T-helper 17 cell (primary cell): ENCODE results near the gene HERC5. TPM values are rescaled to one million over a fixed set of nuclear protein-coding genes. Genes with fewer than 3 reads are reported as not detected.

Experiments used
- ATAC-seq: fragments of 150-1000 bp; cut with Tn5 transposase; 2 replicates; pipeline ENCODE4 v1.10.0; 2021; ENCODE audit warnings: mild to moderate bottlenecking, moderate library complexity
- DNase-seq, 3 donors: peaks; one replicate each; pipeline versions ENCODE4 v3.0.0 to v3.0.0-alpha.2; 2020 to 2021
- H3K9me3 ChIP-seq: one replicate; pipeline ENCODE4 v1.7.0; 2013; ENCODE audit warnings: low read length, mild to moderate bottlenecking; ENCODE audit not compliant: control insufficient read depth, poor library complexity, severe bottlenecking
- H3K27ac Mint-ChIP-seq: one replicate; pipeline ENCODE4 v1.8.0; 2022; ENCODE audit warnings: mild to moderate bottlenecking, moderate library complexity, mixed read lengths
- H3K27me3 Mint-ChIP-seq: one replicate; pipeline ENCODE4 v1.8.0; 2022; ENCODE audit warnings: mixed read lengths
- H3K36me3 Mint-ChIP-seq: one replicate; pipeline ENCODE4 v1.8.0; 2022; ENCODE audit warnings: low read depth, mixed read lengths
- H3K4me1 Mint-ChIP-seq: one replicate; pipeline ENCODE4 v1.8.0; 2022; ENCODE audit warnings: mild to moderate bottlenecking, mixed read lengths
- H3K4me3 Mint-ChIP-seq: one replicate; pipeline ENCODE4 v1.8.0; 2022; ENCODE audit warnings: mild to moderate bottlenecking, moderate library complexity, mixed read lengths
- total RNA-seq, 4 donors: library from RNA in 2 of 4; stranded (reverse) in 2 of 4; gene quantifications; one replicate each; pipeline ENCODE4 v1.2.3 and lab custom pipeline; 2022 to 2026

The HERC5 gene
- total RNA-seq, 2 donors from 2014 or later: 17.2 to 19.7 TPM

GRCh38 chr4:88516746-88517145, 59.8 kb downstream of the HERC5 start:
- H3K27ac Mint-ChIP-seq: no peak overlapping the region
- H3K27me3 Mint-ChIP-seq: peaks cover 6% of the 10 kb centered on the region
- H3K36me3 Mint-ChIP-seq: peaks cover 4% of the 10 kb centered on the region
- no peak for ATAC-seq
- H3K4me3 Mint-ChIP-seq: no peak overlapping the region
- H3K4me1 Mint-ChIP-seq: peaks cover 3% of the 10 kb centered on the region
- DNase-seq: no peak
- no peaks in the 10 kb centered on the region for H3K9me3 ChIP-seq

- Mint-ChIP-seq H3K27me3 (peaks cover 6% of the 10 kb centered on the region), H3K36me3 (peaks cover 4% of the 10 kb centered on the region), H3K4me3 (no peak overlapping the region), H3K4me1 (peaks cover 11% of the 10 kb centered on the region), H3K27ac (no peak overlapping the region)
- H3K9me3 ChIP-seq: no peaks in the 10 kb centered on the region
- ATAC-seq (no peak), DNase-seq (no peak)
Measured at GRCh38 chr4:88517825-88518224, 60.9 kb downstream of the HERC5 start.

- peaks cover 13% of the 10 kb centered on the region for H3K4me1 Mint-ChIP-seq
- peaks cover under 1% of the 10 kb centered on the region for H3K27me3 Mint-ChIP-seq
- ATAC-seq: no peak
- no peak for DNase-seq
- H3K36me3 Mint-ChIP-seq: peaks cover 2% of the 10 kb centered on the region
- no peak overlapping the region for H3K27ac Mint-ChIP-seq
- no peaks in the 10 kb centered on the region for H3K9me3 ChIP-seq
- no peak overlapping the region for H3K4me3 Mint-ChIP-seq
Measured at GRCh38 chr4:88518911-88519310, 62.0 kb downstream of the HERC5 start.

GRCh38 chr4:88522702-88523324, 65.9 kb downstream of the HERC5 start:
- peaks cover 17% of the 10 kb centered on the region for H3K4me1 Mint-ChIP-seq
- H3K4me3 Mint-ChIP-seq: peak overlapping the region; percentile 95
- peak overlapping the region; percentile 91 for H3K27ac Mint-ChIP-seq

GRCh38 chr4:88523325-88524129, 66.6 kb downstream of the HERC5 start, which contains the start of gene PYURF:
Gene PYURF, minus strand, starts transcription at chr4:88523776. Its CDS starts 76 bp downstream, at chr4:88523700.
- peaks cover 17% of the 10 kb centered on the region for H3K4me1 Mint-ChIP-seq
- no peaks in the 10 kb centered on the region for H3K27me3 Mint-ChIP-seq
- peak; percentile 47 to 74 (median 72) for DNase-seq
- H3K27ac Mint-ChIP-seq: peak within 1 kb of the TSS; percentile 91
- ATAC-seq: peak; percentile 78
- peaks cover 2% of the 10 kb centered on the region for H3K36me3 Mint-ChIP-seq
- H3K9me3 ChIP-seq: no peaks in the 10 kb centered on the region
- peak within 1 kb of the TSS; percentile 95 for H3K4me3 Mint-ChIP-seq

More at GRCh38 chr4:88522702-88523324, 65.9 kb downstream of the HERC5 start:
- DNase-seq (no peak), ATAC-seq (peak; percentile 47)
- no peaks in the 10 kb centered on the region for H3K9me3 ChIP-seq
- Mint-ChIP-seq H3K27me3 (no peaks in the 10 kb centered on the region), H3K36me3 (peaks cover 2% of the 10 kb centered on the region)

- H3K27ac Mint-ChIP-seq: peak overlapping the region; percentile 91
- peaks cover 2% of the 10 kb centered on the region for H3K36me3 Mint-ChIP-seq
- peak overlapping the region; percentile 95 for H3K4me3 Mint-ChIP-seq
- no peak for DNase-seq
- H3K4me1 Mint-ChIP-seq: peaks cover 17% of the 10 kb centered on the region
- no peak for ATAC-seq
- no peaks in the 10 kb centered on the region for H3K27me3 Mint-ChIP-seq
- H3K9me3 ChIP-seq: no peaks in the 10 kb centered on the region
Measured at GRCh38 chr4:88524171-88524570, 67.3 kb downstream of the HERC5 start.

GRCh38 chr4:88526221-88526815, 69.4 kb downstream of the HERC5 start:
- DNase-seq (no peak), ATAC-seq (no peak)
- Mint-ChIP-seq H3K27ac (no peak overlapping the region), H3K4me1 (peaks cover 15% of the 10 kb centered on the region), H3K4me3 (no peak overlapping the region), H3K27me3 (no peaks in the 10 kb centered on the region), H3K36me3 (peaks cover 2% of the 10 kb centered on the region)
- no peaks in the 10 kb centered on the region for H3K9me3 ChIP-seq

GRCh38 chr4:88527787-88528186, 70.9 kb downstream of the HERC5 start:
- DNase-seq (no peak), ATAC-seq (no peak)
- no peak overlapping the region for H3K4me3 Mint-ChIP-seq
- no peak overlapping the region for H3K27ac Mint-ChIP-seq
- no peaks in the 10 kb centered on the region for H3K27me3 Mint-ChIP-seq
- no peaks in the 10 kb centered on the region for H3K9me3 ChIP-seq
- peaks cover 6% of the 10 kb centered on the region for H3K4me1 Mint-ChIP-seq
- peaks cover 2% of the 10 kb centered on the region for H3K36me3 Mint-ChIP-seq

GRCh38 chr4:88528861-88529260, 71.9 kb downstream of the HERC5 start:
- no peak for DNase-seq
- no peak for ATAC-seq
- no peak overlapping the region for H3K4me3 Mint-ChIP-seq
- H3K9me3 ChIP-seq: no peaks in the 10 kb centered on the region
- peaks cover 4% of the 10 kb centered on the region for H3K4me1 Mint-ChIP-seq
- H3K36me3 Mint-ChIP-seq: no peaks in the 10 kb centered on the region
- H3K27ac Mint-ChIP-seq: no peak overlapping the region
- no peaks in the 10 kb centered on the region for H3K27me3 Mint-ChIP-seq

GRCh38 chr4:88531549-88531948, 74.6 kb downstream of the HERC5 start:
- H3K27ac Mint-ChIP-seq: no peak overlapping the region
- H3K27me3 Mint-ChIP-seq: peaks cover 10% of the 10 kb centered on the region
- no peak for DNase-seq
- H3K4me3 Mint-ChIP-seq: no peak overlapping the region
- ATAC-seq: no peak
- peaks cover 2% of the 10 kb centered on the region for H3K4me1 Mint-ChIP-seq
- no peaks in the 10 kb centered on the region for H3K36me3 Mint-ChIP-seq
- H3K9me3 ChIP-seq: no peaks in the 10 kb centered on the region

- no peaks in the 10 kb centered on the region for H3K9me3 ChIP-seq
- no peaks in the 10 kb centered on the region for H3K4me1 Mint-ChIP-seq
- H3K27ac Mint-ChIP-seq: peak overlapping the region; percentile 34
- H3K36me3 Mint-ChIP-seq: no peaks in the 10 kb centered on the region
- DNase-seq: no peak
- no peak for ATAC-seq
- no peak overlapping the region for H3K4me3 Mint-ChIP-seq
- peaks cover 10% of the 10 kb centered on the region for H3K27me3 Mint-ChIP-seq
Measured at GRCh38 chr4:88533088-88533790, 76.3 kb downstream of the HERC5 start.

GRCh38 chr4:88533937-88534750, 77.2 kb downstream of the HERC5 start:
- ATAC-seq (no peak), DNase-seq (no peak)
- peak overlapping the region; percentile 34 for H3K27ac Mint-ChIP-seq
- no peak overlapping the region for H3K4me3 Mint-ChIP-seq
- peaks cover 13% of the 10 kb centered on the region for H3K27me3 Mint-ChIP-seq
- H3K9me3 ChIP-seq: no peaks in the 10 kb centered on the region
- no peaks in the 10 kb centered on the region for H3K4me1 Mint-ChIP-seq
- H3K36me3 Mint-ChIP-seq: no peaks in the 10 kb centered on the region
